GM23248 (cell line): ENCODE measurements around the gene COL21A1. TPM values are rescaled to one million over a fixed set of nuclear protein-coding genes. Genes with fewer than 3 reads are reported as not detected.

Source experiments
- DNase-seq: peaks from one replicate; pipeline ENCODE4 v3.0.0-alpha.2; 2015
- H2AFZ ChIP-seq: fragments of 200-600 bp; sonication (generic); 2 replicates; pipeline ENCODE4 v1.6.1; 2016; ENCODE audit warnings: antibody characterized with exemption
- H3F3A ChIP-seq: fragments of 200-600 bp; sonication (generic); 2 replicates; pipeline ENCODE4 v1.6.1; 2016; ENCODE audit warnings: mild to moderate bottlenecking, antibody characterized with exemption, mixed run types; ENCODE audit not compliant: insufficient read depth
- H3K27ac ChIP-seq: fragments of 200-600 bp; sonication (generic); 2 replicates; pipeline ENCODE4 v1.5.1; 2016; ENCODE audit warnings: mild to moderate bottlenecking
- H3K27me3 ChIP-seq: fragments of 200-600 bp; sonication (generic); replicated peaks from 2 replicates; pipeline ENCODE4 v1.6.1; 2016; ENCODE audit warnings: mild to moderate bottlenecking; ENCODE audit not compliant: insufficient read depth
- H3K36me3 ChIP-seq: fragments of 200-600 bp; sonication (generic); 2 replicates; pipeline ENCODE4 v1.6.1; 2016; ENCODE audit warnings: low read depth, mild to moderate bottlenecking
- H3K4me1 ChIP-seq: fragments of 200-600 bp; sonication (generic); 2 replicates; pipeline ENCODE4 v1.6.1; 2016; ENCODE audit warnings: mild to moderate bottlenecking; ENCODE audit not compliant: insufficient read depth
- H3K4me2 ChIP-seq: fragments of 200-600 bp; sonication (generic); one replicate; pipeline ENCODE4 v1.6.1; 2016; ENCODE audit warnings: mild to moderate bottlenecking; ENCODE audit not compliant: unreplicated experiment
- H3K4me3 ChIP-seq: fragments of 200-600 bp; sonication (generic); 2 replicates; pipeline ENCODE4 v1.5.1; 2016; ENCODE audit warnings: mild to moderate bottlenecking
- H3K79me2 ChIP-seq: fragments of 200-600 bp; sonication (generic); 2 replicates; pipeline ENCODE4 v1.6.1; 2016; ENCODE audit warnings: mild to moderate bottlenecking; ENCODE audit not compliant: insufficient read depth
- H3K9ac ChIP-seq: fragments of 200-600 bp; sonication (generic); 2 replicates; pipeline ENCODE4 v1.6.1; 2016; ENCODE audit warnings: mild to moderate bottlenecking
- H3K9me2 ChIP-seq: fragments of 200-600 bp; sonication (generic); 2 replicates; pipeline ENCODE4 v1.6.1; 2016; ENCODE audit warnings: mixed run types, mild to moderate bottlenecking, moderate library complexity; ENCODE audit not compliant: insufficient read depth
- H3K9me3 ChIP-seq: fragments of 200-600 bp; sonication (generic); one replicate; pipeline ENCODE4 v1.6.1; 2017; ENCODE audit warnings: low read depth
- H4K20me1 ChIP-seq: fragments of 200-600 bp; sonication (generic); 2 replicates; pipeline ENCODE4 v1.6.0; 2016; ENCODE audit not compliant: insufficient read depth
- EZH2 ChIP-seq: fragments of 200-600 bp; sonication (generic); IDR thresholded peaks from 2 replicates; pipeline ENCODE4 v1.6.1; 2018; ENCODE audit warnings: antibody characterized with exemption, mild to moderate bottlenecking; ENCODE audit not compliant: insufficient read depth, poor library complexity, severe bottlenecking
- EZH2phosphoT487 ChIP-seq: fragments of 200-600 bp; sonication (generic); IDR thresholded peaks from 2 replicates; pipeline ENCODE4 v1.6.1; 2018; ENCODE audit warnings: antibody characterized with exemption, moderate library complexity, mild to moderate bottlenecking, low read depth; ENCODE audit not compliant: insufficient read depth
- WGBS, 2 experiments: methylation state at CpG; one replicate each; pipeline ENCODE4 v1.1.6; 2015 to 2017; ENCODE audit warnings: low lambda C conversion rate in 2 of 2, low coverage in 1 of 2; ENCODE audit errors: missing lambda C conversion rate in 2 of 2; 5-methylcytosine and 5-hydroxymethylcytosine counted together
- in situ Hi-C: fragments of 300-500 bp; cut with MboI; formaldehyde crosslinking; loops from 2 replicates; pipeline ENCODE4 v1.15.0; 2020
- polyA plus RNA-seq: library from polyadenylated mRNA; unstranded; fragments of >200 nt; fragmentation: Nextera tagmentation; extraction: Ambion mirVana; gene quantifications from 2 replicates; pipeline ENCODE4 v1.2.1, GENCODE V29; 2016
- total RNA-seq: library from RNA; depleted of rRNA; stranded (reverse); fragments of >200 nt; shearing (Covaris generic); gene quantifications from 2 replicates; pipeline ENCODE4 v1.2.3, GENCODE V29; 2014

Gene COL21A1
- total and polyA plus RNA-seq, 2 experiments from 2014 or later, result 0.11 TPM; not detected in 1

DNA sequence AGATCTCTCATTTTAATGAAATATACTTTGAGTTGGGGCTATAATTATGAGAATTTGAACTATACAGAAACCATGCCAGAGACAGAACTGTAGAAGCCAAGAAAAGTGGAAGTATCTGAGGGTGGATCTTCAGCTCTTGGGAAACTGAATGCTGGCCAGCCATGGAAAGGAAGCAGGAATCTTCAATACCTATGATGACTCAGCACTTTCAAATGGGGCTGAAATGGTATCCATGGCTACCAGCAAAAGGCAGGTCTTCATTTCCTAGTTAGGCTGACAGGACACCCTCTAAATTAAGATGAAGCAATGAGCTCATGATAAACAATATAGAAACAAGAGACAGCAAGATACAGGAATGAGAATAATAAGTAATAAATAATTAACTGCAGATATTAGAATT lies 171.3 kb downstream of the COL21A1 start:
- H3K4me2 ChIP-seq, result no peak overlapping the region
- H3K9me3 ChIP-seq, result no peaks in the 10 kb centered on the region
- no peak overlapping the region for H2AFZ ChIP-seq
- peaks cover 25% of the 10 kb centered on the region for H3K4me1 ChIP-seq
- H3F3A ChIP-seq, result peaks cover 11% of the 10 kb centered on the region
- H3K9ac ChIP-seq, result no peak overlapping the region
- in situ Hi-C loops, result no loop called here
- no peaks in the 10 kb centered on the region for H3K79me2 ChIP-seq
- H3K27ac ChIP-seq, result no peak overlapping the region
- H3K4me3 ChIP-seq, result no peak overlapping the region
- no peak for DNase-seq
- no peaks in the 10 kb centered on the region for H3K9me2 ChIP-seq
- TF ChIP-seq EZH2 (no peak), EZH2phosphoT487 (no peak)
- no peaks in the 10 kb centered on the region for H3K27me3 ChIP-seq
- H3K36me3 ChIP-seq, result no peaks in the 10 kb centered on the region
- H4K20me1 ChIP-seq, result no peaks in the 10 kb centered on the region

DNA sequence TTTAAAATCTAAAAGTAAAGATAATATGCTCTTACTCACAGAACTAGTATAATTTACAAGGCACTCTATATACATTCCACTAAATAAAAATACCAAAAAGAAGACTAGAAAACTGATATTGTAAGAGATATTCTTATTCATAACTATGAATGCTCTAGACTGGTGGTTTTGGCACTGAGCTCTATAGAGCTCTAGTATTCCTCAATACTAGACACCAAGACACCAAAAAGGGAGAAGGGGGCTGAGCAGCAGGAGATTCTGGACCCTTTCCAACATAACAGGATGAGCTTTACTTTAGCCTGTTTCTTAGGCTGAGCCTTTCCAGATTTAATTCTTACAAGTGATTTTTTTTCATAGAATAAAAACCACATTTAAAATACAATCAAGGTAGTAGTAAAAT lies 173.6 kb downstream of the COL21A1 start:
- no peaks in the 10 kb centered on the region for H3K36me3 ChIP-seq
- H3F3A ChIP-seq, result peaks cover 11% of the 10 kb centered on the region
- in situ Hi-C loops, result no loop called here
- H3K9me2 ChIP-seq, result no peaks in the 10 kb centered on the region
- no peak overlapping the region for H3K9ac ChIP-seq
- H3K4me1 ChIP-seq, result peaks cover 21% of the 10 kb centered on the region
- no peaks in the 10 kb centered on the region for H3K9me3 ChIP-seq
- peak overlapping the region; percentile 69; the same call in 1 of the 2 replicates for H3K27ac ChIP-seq
- no peak overlapping the region for H3K4me3 ChIP-seq
- peak overlapping the region; percentile 54 for H2AFZ ChIP-seq
- DNase-seq, result peak; percentile 20
- peak overlapping the region; percentile 18 for H3K4me2 ChIP-seq
- TF ChIP-seq EZH2phosphoT487 (no peak), EZH2 (no peak)
- no peaks in the 10 kb centered on the region for H4K20me1 ChIP-seq
- no peaks in the 10 kb centered on the region for H3K79me2 ChIP-seq
- no peaks in the 10 kb centered on the region for H3K27me3 ChIP-seq

DNA sequence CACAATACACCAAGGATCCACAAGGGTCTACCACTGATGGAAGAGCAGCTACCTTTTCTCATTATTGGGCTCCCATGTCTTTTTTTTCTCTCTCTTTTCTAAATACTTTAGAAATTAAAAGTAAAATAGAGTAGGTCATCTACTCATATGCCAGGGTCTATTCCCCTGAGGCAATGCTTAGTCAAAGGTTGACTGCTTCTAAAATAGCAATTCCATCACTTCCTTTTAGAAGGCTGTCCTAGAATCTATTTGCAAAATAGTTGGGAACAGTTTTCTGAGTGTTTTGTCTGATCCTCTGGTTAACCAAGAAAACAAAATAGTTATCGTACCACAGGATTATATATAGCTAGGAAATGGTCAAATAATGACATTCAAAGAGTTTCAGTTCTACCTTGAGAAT lies 174.1 kb downstream of the COL21A1 start:
- Histone ChIP-seq H3K4me2 (peak overlapping the region; percentile 18), H3K27me3 (no peaks in the 10 kb centered on the region), H3K36me3 (no peaks in the 10 kb centered on the region), H3F3A (peaks cover 11% of the 10 kb centered on the region), H3K9me2 (no peaks in the 10 kb centered on the region), H3K4me3 (no peak overlapping the region), H3K9me3 (no peaks in the 10 kb centered on the region), H3K4me1 (peaks cover 21% of the 10 kb centered on the region), H3K27ac (peak overlapping the region; percentile 69), H3K79me2 (no peaks in the 10 kb centered on the region), H3K9ac (no peak overlapping the region), H2AFZ (peak overlapping the region; percentile 54), H4K20me1 (no peaks in the 10 kb centered on the region)
- TF ChIP-seq EZH2 (no peak), EZH2phosphoT487 (no peak)
- WGBS, 2 experiments, result 91 to 96% methylated on average over 1 of the region's 1 CpG
- in situ Hi-C loops, result no loop called here
- peak; percentile 74 for DNase-seq

DNA sequence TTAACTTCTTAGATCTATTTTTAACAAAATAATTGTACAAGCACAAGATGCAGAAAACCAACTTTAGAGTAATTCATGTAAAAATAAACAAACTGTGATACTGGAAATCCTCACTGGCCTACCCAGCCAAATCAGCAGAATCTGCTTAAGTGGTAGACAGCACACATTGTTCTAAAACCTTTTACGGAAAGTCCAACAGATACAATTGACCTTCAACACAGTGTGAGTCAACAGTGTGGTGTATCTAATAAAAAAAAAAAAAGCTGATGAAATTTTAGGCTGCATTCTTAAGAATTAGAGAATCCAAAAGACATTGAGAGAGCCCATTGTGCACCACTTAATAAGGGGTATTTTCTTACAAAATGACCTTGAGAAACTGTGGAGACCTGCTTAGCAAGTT lies 174.5 kb downstream of the COL21A1 start:
- Histone ChIP-seq H3K27ac (peak overlapping the region; percentile 69), H3K4me1 (peaks cover 21% of the 10 kb centered on the region), H3F3A (peaks cover 11% of the 10 kb centered on the region), H2AFZ (peak overlapping the region; percentile 54), H3K79me2 (no peaks in the 10 kb centered on the region), H3K4me2 (peak overlapping the region; percentile 18), H3K9me3 (no peaks in the 10 kb centered on the region), H3K36me3 (no peaks in the 10 kb centered on the region), H3K27me3 (no peaks in the 10 kb centered on the region), H3K4me3 (no peak overlapping the region), H3K9me2 (no peaks in the 10 kb centered on the region), H3K9ac (no peak overlapping the region), H4K20me1 (no peaks in the 10 kb centered on the region)
- peak; percentile 65 for DNase-seq
- no peak for TF ChIP-seq EZH2
- TF ChIP-seq EZH2phosphoT487, result no peak
- in situ Hi-C loops, result no loop called here
- WGBS, 2 experiments, result 2 to 5% methylated on average over 1 of the region's 1 CpG

DNA sequence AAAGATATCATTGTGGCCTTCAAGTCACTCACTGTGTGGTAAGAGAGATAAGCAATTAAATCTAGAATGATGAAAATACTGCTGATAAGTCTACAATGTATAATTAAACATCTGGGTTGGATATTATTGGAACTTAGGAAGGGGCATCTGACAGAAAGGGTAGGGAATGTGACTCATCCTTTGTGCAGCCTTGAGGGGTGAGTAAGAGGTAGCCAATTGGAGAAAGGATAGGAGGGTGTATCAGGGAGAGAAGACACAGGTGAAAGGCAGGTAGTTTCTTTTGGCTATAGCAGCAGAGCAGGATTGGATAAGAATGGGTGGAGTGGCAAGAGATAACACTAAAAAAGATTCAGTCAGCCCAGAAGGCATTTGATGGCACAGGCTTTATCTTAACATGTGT lies 182.0 kb downstream of the COL21A1 start:
- no peaks in the 10 kb centered on the region for H3K9me2 ChIP-seq
- no peak overlapping the region for H2AFZ ChIP-seq
- no peaks in the 10 kb centered on the region for H3K27me3 ChIP-seq
- H4K20me1 ChIP-seq, result no peaks in the 10 kb centered on the region
- no peak for DNase-seq
- H3K4me1 ChIP-seq, result no peaks in the 10 kb centered on the region
- no peak for TF ChIP-seq EZH2
- TF ChIP-seq EZH2phosphoT487, result no peak
- no peaks in the 10 kb centered on the region for H3K79me2 ChIP-seq
- no peak overlapping the region for H3K4me3 ChIP-seq
- no peaks in the 10 kb centered on the region for H3K36me3 ChIP-seq
- no peak overlapping the region for H3K4me2 ChIP-seq
- H3F3A ChIP-seq, result no peaks in the 10 kb centered on the region
- H3K27ac ChIP-seq, result no peak overlapping the region
- no peaks in the 10 kb centered on the region for H3K9me3 ChIP-seq
- H3K9ac ChIP-seq, result no peak overlapping the region
- in situ Hi-C loops, result no loop called here
